Activated T-cell treated with anti-CD3 and anti-CD28 coated beads, Interleukin-2, amount 50 U/mL, for 4 hours (primary cell): ENCODE measurements around the gene SLC35G1. TPM values are rescaled to one million over a fixed set of nuclear protein-coding genes. Genes with fewer than 3 reads are reported as not detected.

Experiments
- total RNA-seq, 3 donors: library from RNA; stranded (reverse); gene quantifications; one replicate each; pipeline ENCODE4 v1.2.1, GENCODE V29; 2021

SLC35G1 gene
- total RNA-seq, 3 donors from 2014 or later = 3.3 to 4.4 (median 4.0) TPM

Other genes starting within 250 kb of the SLC35G1 start
- gene FRA10AC1, start 191.4 kb upstream of the SLC35G1 start, total RNA-seq = 10 to 100 TPM; 10.1 to 11.1 (median 10.1) TPM
- gene LGI1, start 136.0 kb upstream of the SLC35G1 start, total RNA-seq = not detected
- gene PLCE1, start 100.0 kb downstream of the SLC35G1 start, total RNA-seq = under 1 TPM in 2 of 3 donors, not detected in 1; 0.03 TPM